ENCODE results near the gene RMP24.

The RMP24 gene

DNA sequence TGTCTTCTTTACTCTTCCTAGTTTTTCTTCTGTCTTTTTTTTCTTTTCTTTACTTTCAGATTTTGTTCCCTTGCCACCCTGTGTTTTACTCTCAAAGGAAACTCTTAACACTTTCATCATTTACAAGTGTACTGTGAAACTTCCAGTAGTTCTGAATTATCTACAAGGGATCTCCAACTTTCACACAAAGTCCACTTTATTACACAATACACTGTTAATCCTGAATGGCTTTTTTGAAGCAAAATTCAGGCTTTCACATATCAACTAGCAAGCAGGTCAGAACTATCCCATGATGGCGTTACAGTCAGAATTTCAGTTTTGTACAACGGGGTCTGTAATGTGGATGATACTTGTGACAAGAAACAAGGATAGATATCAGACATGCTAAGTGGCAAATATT lies 34.5 kb downstream of the RMP24 start:
- no peak for DNase-seq (ENCODE audit: unreplicated experiment)
- Mint-ChIP-seq H3K9me3 (ENCODE audit: unreplicated experiment) (no peaks in the 10 kb centered on the region), H3K27me3 (ENCODE audit: insufficient read depth, unreplicated experiment) (no peaks in the 10 kb centered on the region), H3K4me1 (ENCODE audit: insufficient read depth, unreplicated experiment) (no peaks in the 10 kb centered on the region), H3K27ac (ENCODE audit: low read depth, unreplicated experiment) (no peak overlapping the region), H3K36me3 (ENCODE audit: insufficient read depth, unreplicated experiment) (no peaks in the 10 kb centered on the region), H3K4me3 (ENCODE audit: unreplicated experiment) (no peak overlapping the region)
- CTCF ChIA-PET = interaction anchor here (1.2 kb wide), 1 partner anchor 20 kb away, joined by 5 read pairs; no protein-coding TSS in a partner anchor
- intact Hi-C loops (cut with micrococcal nuclease) = no loop called here
- BruUV-seq (replicated peaks) = no TSS peak
- POLR2A ChIA-PET = no interaction called here
- TF ChIP-seq, protein P1, sequence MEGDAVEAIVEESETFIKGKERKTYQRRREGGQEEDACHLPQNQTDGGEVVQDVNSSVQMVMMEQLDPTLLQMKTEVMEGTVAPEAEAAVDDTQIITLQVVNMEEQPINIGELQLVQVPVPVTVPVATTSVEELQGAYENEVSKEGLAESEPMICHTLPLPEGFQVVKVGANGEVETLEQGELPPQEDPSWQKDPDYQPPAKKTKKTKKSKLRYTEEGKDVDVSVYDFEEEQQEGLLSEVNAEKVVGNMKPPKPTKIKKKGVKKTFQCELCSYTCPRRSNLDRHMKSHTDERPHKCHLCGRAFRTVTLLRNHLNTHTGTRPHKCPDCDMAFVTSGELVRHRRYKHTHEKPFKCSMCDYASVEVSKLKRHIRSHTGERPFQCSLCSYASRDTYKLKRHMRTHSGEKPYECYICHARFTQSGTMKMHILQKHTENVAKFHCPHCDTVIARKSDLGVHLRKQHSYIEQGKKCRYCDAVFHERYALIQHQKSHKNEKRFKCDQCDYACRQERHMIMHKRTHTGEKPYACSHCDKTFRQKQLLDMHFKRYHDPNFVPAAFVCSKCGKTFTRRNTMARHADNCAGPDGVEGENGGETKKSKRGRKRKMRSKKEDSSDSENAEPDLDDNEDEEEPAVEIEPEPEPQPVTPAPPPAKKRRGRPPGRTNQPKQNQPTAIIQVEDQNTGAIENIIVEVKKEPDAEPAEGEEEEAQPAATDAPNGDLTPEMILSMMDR (IDR thresholded peaks at IDR 0.05; ENCODE audit: unreplicated experiment) = no peak

DNA sequence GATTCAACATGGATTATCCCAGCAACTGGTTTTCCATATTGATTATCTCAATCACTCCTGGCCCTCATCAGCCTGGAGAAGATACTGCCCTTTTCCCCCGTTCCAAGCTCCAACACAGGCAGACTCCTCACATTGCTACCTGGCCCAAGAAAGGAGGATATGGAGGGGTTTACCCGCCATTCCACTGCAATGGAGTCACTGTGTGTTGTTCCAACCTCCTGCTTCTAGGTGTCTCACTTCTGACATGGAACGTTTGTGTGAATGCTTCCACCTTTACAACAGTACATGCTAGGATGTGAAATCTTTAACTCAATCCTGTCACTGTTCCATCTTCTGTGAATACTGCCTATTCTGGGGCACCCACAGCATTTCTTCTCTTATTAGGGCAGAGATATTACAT lies 36.7 kb downstream of the RMP24 start:
- POLR2A ChIA-PET = no interaction called here
- H3K9me3 Mint-ChIP-seq (ENCODE audit: unreplicated experiment) = no peaks in the 10 kb centered on the region
- H3K27me3 Mint-ChIP-seq (ENCODE audit: insufficient read depth, unreplicated experiment) = no peaks in the 10 kb centered on the region
- TF ChIP-seq, protein P1 (IDR thresholded peaks at IDR 0.05; ENCODE audit: unreplicated experiment) = no peak
- H3K4me1 Mint-ChIP-seq (ENCODE audit: insufficient read depth, unreplicated experiment) = no peaks in the 10 kb centered on the region
- no peak overlapping the region for H3K27ac Mint-ChIP-seq (ENCODE audit: low read depth, unreplicated experiment)
- no TSS peak for BruUV-seq (replicated peaks)
- CTCF ChIA-PET = no interaction called here
- intact Hi-C loops (cut with micrococcal nuclease) = no loop called here
- H3K36me3 Mint-ChIP-seq (ENCODE audit: insufficient read depth, unreplicated experiment) = no peaks in the 10 kb centered on the region
- H3K4me3 Mint-ChIP-seq (ENCODE audit: unreplicated experiment) = no peak overlapping the region
- DNase-seq (ENCODE audit: unreplicated experiment) = no peak

DNA sequence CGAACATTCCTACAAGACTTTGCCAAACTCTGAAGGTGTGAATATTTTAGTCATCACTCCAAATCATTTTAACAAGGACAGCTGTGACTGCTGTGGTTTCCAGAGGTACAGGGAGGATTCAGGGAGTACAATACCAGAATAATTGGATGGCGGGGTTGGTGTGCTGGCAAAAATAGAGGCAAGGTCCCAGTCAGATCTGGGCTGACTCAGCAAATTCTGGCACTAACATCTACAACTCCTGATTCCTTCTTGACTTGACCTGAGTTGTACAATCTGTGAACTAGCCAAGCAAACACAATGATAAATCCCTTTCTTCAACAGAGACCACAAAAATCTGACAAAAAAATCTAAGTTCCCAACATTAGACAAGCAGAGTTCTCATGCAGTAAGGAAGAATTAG lies 40.4 kb downstream of the RMP24 start:
- CTCF ChIA-PET = interaction anchor here (0.6 kb wide), 1 partner anchor 520 kb away, joined by 3 read pairs; no protein-coding TSS in a partner anchor

DNA sequence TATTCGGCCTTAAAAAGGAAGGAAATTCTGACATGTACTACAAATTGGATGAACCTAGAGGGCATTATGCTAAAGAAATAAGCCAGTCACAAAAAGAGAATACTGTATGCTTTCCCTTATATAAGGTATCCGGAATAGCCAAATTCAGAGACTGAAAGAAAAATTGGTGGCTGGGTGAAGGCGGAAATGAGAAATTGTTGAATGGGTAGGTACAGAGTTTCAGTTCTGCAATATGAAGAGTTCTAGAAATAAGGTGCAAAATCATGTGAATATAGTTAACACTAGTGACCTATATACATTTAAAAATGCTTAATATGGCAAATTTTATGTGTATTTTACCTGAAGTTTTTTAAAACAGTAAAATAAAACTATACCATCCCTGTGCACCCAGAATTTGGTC lies 43.1 kb downstream of the RMP24 start:
- Mint-ChIP-seq H3K4me1 (ENCODE audit: insufficient read depth, unreplicated experiment) (peaks cover 4% of the 10 kb centered on the region), H3K36me3 (ENCODE audit: insufficient read depth, unreplicated experiment) (no peaks in the 10 kb centered on the region), H3K27ac (ENCODE audit: low read depth, unreplicated experiment) (no peak overlapping the region), H3K4me3 (ENCODE audit: unreplicated experiment) (no peak overlapping the region), H3K9me3 (ENCODE audit: unreplicated experiment) (no peaks in the 10 kb centered on the region), H3K27me3 (ENCODE audit: insufficient read depth, unreplicated experiment) (no peaks in the 10 kb centered on the region)
- POLR2A ChIA-PET = interaction anchor here (0.6 kb wide), 1 partner anchor 50 kb away, joined by 3 read pairs; no protein-coding TSS in a partner anchor
- CTCF ChIA-PET = interaction anchor here (0.6 to 1.9 kb wide), 3 partner anchors 9 to 259 kb away, joined by 3 to 5 read pairs (median 4); no protein-coding TSS in a partner anchor
- no TSS peak for BruUV-seq (replicated peaks)
- TF ChIP-seq, protein P1 (IDR thresholded peaks at IDR 0.05; ENCODE audit: unreplicated experiment) = no peak
- intact Hi-C loops (cut with micrococcal nuclease) = loop anchor here (2.0 to 5.0 kb wide), 3 partner anchors 113 to 269 kb away; partner anchors contain the start of genes ELP2 and SLC39A6
- no peak for DNase-seq (ENCODE audit: unreplicated experiment)

More for the DNA sequence above, 40.4 kb downstream of the RMP24 start:
- TF ChIP-seq, protein P1 (IDR thresholded peaks at IDR 0.05; ENCODE audit: unreplicated experiment) = no peak
- POLR2A ChIA-PET = no interaction called here
- Mint-ChIP-seq H3K27ac (ENCODE audit: low read depth, unreplicated experiment) (no peak overlapping the region), H3K4me1 (ENCODE audit: insufficient read depth, unreplicated experiment) (peaks cover 4% of the 10 kb centered on the region), H3K4me3 (ENCODE audit: unreplicated experiment) (no peak overlapping the region), H3K9me3 (ENCODE audit: unreplicated experiment) (no peaks in the 10 kb centered on the region), H3K36me3 (ENCODE audit: insufficient read depth, unreplicated experiment) (no peaks in the 10 kb centered on the region), H3K27me3 (ENCODE audit: insufficient read depth, unreplicated experiment) (no peaks in the 10 kb centered on the region)
- intact Hi-C loops (cut with micrococcal nuclease) = no loop called here
- no peak for DNase-seq (ENCODE audit: unreplicated experiment)
- BruUV-seq (replicated peaks) = no TSS peak
